GM19239 (cell line): Measurements from ENCODE around the gene CFAP410.
"Not testable (repeated sequence)": the region's sequence is repeated elsewhere in the genome, so short reads cannot be mapped to it uniquely, and the experiment has no call there.

Experiments used
- DNase-seq: peaks from one replicate; pipeline ENCODE4 v3.0.0; 2011; ENCODE audit warnings: low spot score; ENCODE audit not compliant: insufficient read length
- FAIRE-seq: peaks from 2 replicates; lab custom pipeline; 2011; peaks lifted over from hg19 to GRCh38; lab: Jason Lieb, UNC

The CFAP410 gene

GRCh38 chr21:44291078-44291935, 47.9 kb downstream of the CFAP410 start:
- DNase-seq, result no peak
- FAIRE-seq, result no peak

GRCh38 chr21:44290327-44291077, 48.7 kb downstream of the CFAP410 start:
- DNase-seq, result no peak
- no peak for FAIRE-seq

GRCh38 chr21:44289381-44290010, 49.7 kb downstream of the CFAP410 start:
- FAIRE-seq, result no peak
- no peak for DNase-seq

GRCh38 chr21:44288251-44289110, 50.7 kb downstream of the CFAP410 start:
- DNase-seq (no peak), FAIRE-seq (no peak)

- DNase-seq (no peak), FAIRE-seq (no peak)
Observed at GRCh38 chr21:44286716-44287632, 52.2 kb downstream of the CFAP410 start.

- FAIRE-seq (no peak), DNase-seq (no peak)
Observed at GRCh38 chr21:44286086-44286715, 53.0 kb downstream of the CFAP410 start.

GRCh38 chr21:44285138-44285992, 53.8 kb downstream of the CFAP410 start, which contains the start of gene AIRE:
TSS of gene AIRE (plus strand) at chr21:44285876. CDS start at chr21:44286007, 131 bp downstream.
- no peak for DNase-seq

GRCh38 chr21:44283948-44284347, 55.2 kb downstream of the CFAP410 start:
- no peak for FAIRE-seq
- DNase-seq, result no peak

More at GRCh38 chr21:44285138-44285992, 53.8 kb downstream of the CFAP410 start, which contains the start of gene AIRE:
- FAIRE-seq, result no peak

- not testable (repeated sequence) for FAIRE-seq, DNase-seq
Observed at GRCh38 chr21:44283211-44283785, 55.9 kb downstream of the CFAP410 start.

GRCh38 chr21:44282370-44282769, 56.8 kb downstream of the CFAP410 start:
- FAIRE-seq, result no peak

GRCh38 chr21:44281801-44282200, 57.4 kb downstream of the CFAP410 start:
- no peak for FAIRE-seq
- no peak for DNase-seq

More at GRCh38 chr21:44282370-44282769, 56.8 kb downstream of the CFAP410 start:
- DNase-seq, result no peak

GRCh38 chr21:44279354-44280260, 59.6 kb downstream of the CFAP410 start:
- FAIRE-seq (no peak), DNase-seq (no peak)
